Activated CD4-positive, alpha-beta T cell treated with anti-CD3 and anti-CD28 coated beads for 36 hours (primary cell): ENCODE results near the gene FTO. TPM values are rescaled to one million over a fixed set of nuclear protein-coding genes. Genes with fewer than 3 reads are reported as not detected.

Source experiments
- ATAC-seq: fragments of 200-7000 bp; cut with Tn5 transposase; one replicate; pipeline ENCODE4 v1.10.0; 2021; ENCODE audit warnings: mild to moderate bottlenecking, moderate library complexity
- CTCF ChIA-PET: fragments of 350-600 bp; sonication (Branson Sonifier 250); formaldehyde crosslinking; loops from one replicate; lab custom pipeline; 2021; ENCODE audit warnings: antibody characterized with exemption; lab: Charles Lee
- POLR2A ChIA-PET: fragments of 350-600 bp; sonication (Branson Sonifier 250); formaldehyde crosslinking; loops from one replicate; lab custom pipeline; 2021; ENCODE audit warnings: antibody characterized with exemption, inconsistent platforms; lab: Charles Lee
- DNase-seq: peaks from one replicate; pipeline ENCODE4 v3.0.0-alpha.2; 2020
- H3K27ac Mint-ChIP-seq: one replicate; pipeline ENCODE4 v1.8.0; 2021; ENCODE audit warnings: mixed read lengths
- H3K27me3 Mint-ChIP-seq: one replicate; pipeline ENCODE4 v1.8.0; 2021; ENCODE audit warnings: mixed read lengths
- H3K36me3 Mint-ChIP-seq: one replicate; pipeline ENCODE4 v1.8.0; 2021; ENCODE audit warnings: low read depth, mixed read lengths
- H3K4me1 Mint-ChIP-seq: one replicate; pipeline ENCODE4 v1.8.0; 2021; ENCODE audit warnings: mixed read lengths
- H3K4me3 Mint-ChIP-seq: one replicate; pipeline ENCODE4 v1.8.0; 2021; ENCODE audit warnings: mild to moderate bottlenecking, moderate library complexity, mixed read lengths
- H3K9me3 Mint-ChIP-seq: one replicate; pipeline ENCODE4 v1.8.0; 2021; ENCODE audit warnings: low read depth, mixed read lengths
- intact Hi-C, 2 experiments: fragments of 100-400 bp; cut with DNase I in 1 of 2; cut with micrococcal nuclease in 1 of 2; formaldehyde crosslinking; loops; one replicate each; pipeline versions ENCODE4 v1.14.2 to v1.15.1; 2022 to 2024; cut with DNase I, micrococcal nuclease
- total RNA-seq, 2 experiments: library from RNA; stranded (reverse); gene quantifications; one replicate each; pipeline ENCODE4 v1.2.3, GENCODE V29; 2021

The FTO gene
- total RNA-seq, 2 experiments from 2014 or later, result 50.9 to 57.6 TPM

GRCh38 chr16:53955221-53955875 is 251.4 kb downstream of the FTO start:
- Mint-ChIP-seq H3K36me3 (peaks cover 2% of the 10 kb centered on the region), H3K27me3 (no peaks in the 10 kb centered on the region), H3K27ac (no peak overlapping the region), H3K4me3 (no peak overlapping the region), H3K4me1 (peaks cover 19% of the 10 kb centered on the region), H3K9me3 (no peaks in the 10 kb centered on the region)
- intact Hi-C loops, result no loop called here
- CTCF ChIA-PET, result interaction anchor here (1.0 kb wide), 1 partner anchor 10 kb away, joined by 3 read pairs; no protein-coding TSS in a partner anchor
- no peak for DNase-seq
- POLR2A ChIA-PET, result no interaction called here
- no peak for ATAC-seq

- Mint-ChIP-seq H3K4me1 (no peaks in the 10 kb centered on the region), H3K27ac (no peak overlapping the region), H3K9me3 (no peaks in the 10 kb centered on the region), H3K4me3 (no peak overlapping the region), H3K36me3 (peaks cover 2% of the 10 kb centered on the region), H3K27me3 (no peaks in the 10 kb centered on the region)
- intact Hi-C loops, result no loop called here
- POLR2A ChIA-PET, result no interaction called here
- DNase-seq, result no peak
- no peak for ATAC-seq
- CTCF ChIA-PET, result interaction anchor here (0.7 to 0.8 kb wide), 2 partner anchors 9 to 118 kb away, joined by 3 read pairs; no protein-coding TSS in a partner anchor
Measured at GRCh38 chr16:53958341-53958880, 254.5 kb downstream of the FTO start.

- intact Hi-C loops, result no loop called here
- no peaks in the 10 kb centered on the region for H3K4me1 Mint-ChIP-seq
- H3K27me3 Mint-ChIP-seq, result no peaks in the 10 kb centered on the region
- ChIA-PET POLR2A (no interaction called here), CTCF (no interaction called here)
- H3K9me3 Mint-ChIP-seq, result no peaks in the 10 kb centered on the region
- no peak for DNase-seq
- peaks cover 2% of the 10 kb centered on the region for H3K36me3 Mint-ChIP-seq
- H3K4me3 Mint-ChIP-seq, result no peak overlapping the region
- no peak overlapping the region for H3K27ac Mint-ChIP-seq
- no peak for ATAC-seq
Measured at GRCh38 chr16:53960050-53960812, 256.3 kb downstream of the FTO start.

GRCh38 chr16:53960954-53961616 is 257.1 kb downstream of the FTO start:
- intact Hi-C loops, result no loop called here

GRCh38 chr16:53962041-53962440 is 258.1 kb downstream of the FTO start:
- intact Hi-C loops, result no loop called here
- H3K27ac Mint-ChIP-seq, result no peak overlapping the region
- ChIA-PET CTCF (no interaction called here), POLR2A (no interaction called here)
- H3K36me3 Mint-ChIP-seq, result peaks cover 3% of the 10 kb centered on the region
- DNase-seq (no peak), ATAC-seq (no peak)
- H3K9me3 Mint-ChIP-seq, result no peaks in the 10 kb centered on the region
- H3K4me1 Mint-ChIP-seq, result no peaks in the 10 kb centered on the region
- no peaks in the 10 kb centered on the region for H3K27me3 Mint-ChIP-seq
- no peak overlapping the region for H3K4me3 Mint-ChIP-seq

More at GRCh38 chr16:53960954-53961616, 257.1 kb downstream of the FTO start:
- ATAC-seq (no peak), DNase-seq (no peak)
- POLR2A ChIA-PET, result no interaction called here
- CTCF ChIA-PET, result no interaction called here
- H3K27ac Mint-ChIP-seq, result no peak overlapping the region
- no peaks in the 10 kb centered on the region for H3K9me3 Mint-ChIP-seq
- H3K27me3 Mint-ChIP-seq, result no peaks in the 10 kb centered on the region
- no peaks in the 10 kb centered on the region for H3K4me1 Mint-ChIP-seq
- H3K4me3 Mint-ChIP-seq, result no peak overlapping the region
- peaks cover 3% of the 10 kb centered on the region for H3K36me3 Mint-ChIP-seq

- no peak overlapping the region for H3K27ac Mint-ChIP-seq
- no peak overlapping the region for H3K4me3 Mint-ChIP-seq
- intact Hi-C loops, result no loop called here
- ChIA-PET POLR2A (no interaction called here), CTCF (interaction anchor here (0.6 kb wide), 1 partner anchor 1396 kb away, joined by 3 read pairs; no protein-coding TSS in a partner anchor)
- H3K4me1 Mint-ChIP-seq, result no peaks in the 10 kb centered on the region
- ATAC-seq, result no peak
- no peaks in the 10 kb centered on the region for H3K9me3 Mint-ChIP-seq
- H3K36me3 Mint-ChIP-seq, result peaks cover 3% of the 10 kb centered on the region
- DNase-seq, result no peak
- no peaks in the 10 kb centered on the region for H3K27me3 Mint-ChIP-seq
Measured at GRCh38 chr16:53964145-53964790, 260.3 kb downstream of the FTO start.

- H3K4me3 Mint-ChIP-seq, result no peak overlapping the region
- ChIA-PET POLR2A (no interaction called here), CTCF (interaction anchor here (0.6 to 1.0 kb wide), 3 partner anchors 8 to 17 kb away, joined by 3 to 4 read pairs (median 4); no protein-coding TSS in a partner anchor)
- H3K9me3 Mint-ChIP-seq, result no peaks in the 10 kb centered on the region
- DNase-seq, result no peak
- no peak for ATAC-seq
- H3K27ac Mint-ChIP-seq, result no peak overlapping the region
- intact Hi-C loops, result no loop called here
- no peaks in the 10 kb centered on the region for H3K27me3 Mint-ChIP-seq
- H3K36me3 Mint-ChIP-seq, result peaks cover 3% of the 10 kb centered on the region
- H3K4me1 Mint-ChIP-seq, result no peaks in the 10 kb centered on the region
Measured at GRCh38 chr16:53966821-53967571, 263.0 kb downstream of the FTO start.

GRCh38 chr16:53967572-53967971 is 263.6 kb downstream of the FTO start:
- no peak for DNase-seq
- Mint-ChIP-seq H3K9me3 (no peaks in the 10 kb centered on the region), H3K27ac (no peak overlapping the region), H3K27me3 (no peaks in the 10 kb centered on the region), H3K36me3 (peaks cover 3% of the 10 kb centered on the region), H3K4me3 (no peak overlapping the region), H3K4me1 (no peaks in the 10 kb centered on the region)
- ChIA-PET CTCF (interaction anchor here (0.6 kb wide), 1 partner anchor 9 kb away, joined by 3 read pairs; no protein-coding TSS in a partner anchor), POLR2A (no interaction called here)
- intact Hi-C loops, result no loop called here
- ATAC-seq, result no peak

- ChIA-PET POLR2A (no interaction called here), CTCF (no interaction called here)
- intact Hi-C loops, result no loop called here
- no peaks in the 10 kb centered on the region for H3K4me1 Mint-ChIP-seq
- no peaks in the 10 kb centered on the region for H3K27me3 Mint-ChIP-seq
- DNase-seq, result no peak
- no peak overlapping the region for H3K4me3 Mint-ChIP-seq
- no peak overlapping the region for H3K27ac Mint-ChIP-seq
- no peak for ATAC-seq
- H3K36me3 Mint-ChIP-seq, result peaks cover 3% of the 10 kb centered on the region
- no peaks in the 10 kb centered on the region for H3K9me3 Mint-ChIP-seq
Measured at GRCh38 chr16:53968454-53968853, 264.5 kb downstream of the FTO start.

GRCh38 chr16:53968896-53969295 is 264.9 kb downstream of the FTO start:
- Mint-ChIP-seq H3K36me3 (peaks cover 3% of the 10 kb centered on the region), H3K4me1 (no peaks in the 10 kb centered on the region), H3K9me3 (no peaks in the 10 kb centered on the region), H3K27ac (no peak overlapping the region), H3K4me3 (no peak overlapping the region), H3K27me3 (no peaks in the 10 kb centered on the region)
- ChIA-PET CTCF (no interaction called here), POLR2A (no interaction called here)
- DNase-seq (no peak), ATAC-seq (no peak)
- intact Hi-C loops, result no loop called here
